Aorta (tissue), 5 donors: ENCODE measurements around the gene PILRB. TPM values are rescaled to one million over a fixed set of nuclear protein-coding genes. Genes with fewer than 3 reads are reported as not detected.
"Not testable (repeated sequence)": the region's sequence is repeated elsewhere in the genome, so short reads cannot be mapped to it uniquely, and the experiment has no call there.

ENCODE experiments used
- ATAC-seq: fragments of 200-7000 bp; cut with Tn5 transposase; one replicate; pipeline ENCODE4 v1.9.1; 2022; ENCODE audit warnings: moderate library complexity; ENCODE audit not compliant: low FRiP score
- DNase-seq, 2 donors: peaks; one replicate each; pipeline ENCODE4 v3.0.0-alpha.2; 2020
- H3K27ac ChIP-seq, 2 donors: one replicate each; pipeline ENCODE4 v1.5.1; 2013; ENCODE audit warnings: low read length in 2 of 2, mild to moderate bottlenecking in 2 of 2, moderate library complexity in 2 of 2, control low read depth in 1 of 2, inconsistent platforms in 1 of 2, low read depth in 1 of 2
- H3K27me3 ChIP-seq, 2 donors: one replicate each; pipeline ENCODE4 v1.6.1; 2013; ENCODE audit warnings: control low read depth in 1 of 2, low read length in 1 of 2, mild to moderate bottlenecking in 1 of 2, moderate library complexity in 1 of 2; ENCODE audit not compliant: insufficient read depth in 2 of 2, control insufficient read depth in 1 of 2
- H3K36me3 ChIP-seq, 2 donors: one replicate each; pipeline ENCODE4 v1.6.1; 2013; ENCODE audit warnings: control low read depth in 1 of 2, low read length in 1 of 2, mild to moderate bottlenecking in 1 of 2; ENCODE audit not compliant: insufficient read depth in 2 of 2, control insufficient read depth in 1 of 2
- H3K4me1 ChIP-seq, 2 donors: one replicate each; pipeline ENCODE4 v1.6.1; 2013; ENCODE audit warnings: low read length in 2 of 2, control low read depth in 1 of 2, mild to moderate bottlenecking in 1 of 2, moderate library complexity in 1 of 2; ENCODE audit not compliant: insufficient read depth in 2 of 2, control insufficient read depth in 1 of 2
- H3K4me3 ChIP-seq, 2 donors: one replicate each; pipeline ENCODE4 v1.5.1; 2013; ENCODE audit warnings: low read length in 2 of 2, control low read depth in 1 of 2, mild to moderate bottlenecking in 1 of 2
- H3K9me3 ChIP-seq: one replicate; pipeline ENCODE4 v1.6.1; 2013; ENCODE audit warnings: mild to moderate bottlenecking, low read length; ENCODE audit not compliant: control insufficient read depth
- WGBS, 2 donors: extraction: QIAGEN DNeasy Blood & Tissue Kit; methylation state at CpG; one replicate each; pipeline ENCODE4 v1.1.7; 2013; 5-methylcytosine and 5-hydroxymethylcytosine counted together
- intact Hi-C, 2 donors: fragments of 100-400 bp; cut with DNase I; formaldehyde crosslinking; loops; one replicate each; pipeline versions ENCODE4 v1.14.2 to v1.15.0; 2022
- polyA plus RNA-seq, 2 donors: library from polyadenylated mRNA; stranded (reverse); fragments of 200-250 nt; gene quantifications; one replicate each; pipeline ENCODE4 v1.2.3, GENCODE V29; 2013
- total RNA-seq, 2 donors: library from RNA; stranded (reverse); fragmentation: NEBNext Ultra II Directional; extraction: Animal tissue kit (Norgen Biotek cat#: 25700); gene quantifications; one replicate each; pipeline ENCODE4 v1.2.1, GENCODE V29; 2021
- donor health status: healthy with polysubstance abuse.
- donor health status: Bipolar disorder and iron deficiency.
- donor health status: DM: no; HTN: no; CAD: no.
- donor health status: DM: no; HTN: no; CAD: no.
- donor health status: DM: yes; HTN: yes; CAD: no.

The PILRB gene
- total and polyA plus RNA-seq, 4 donors, result 13.9 to 186 (median 40.9) TPM

DNA sequence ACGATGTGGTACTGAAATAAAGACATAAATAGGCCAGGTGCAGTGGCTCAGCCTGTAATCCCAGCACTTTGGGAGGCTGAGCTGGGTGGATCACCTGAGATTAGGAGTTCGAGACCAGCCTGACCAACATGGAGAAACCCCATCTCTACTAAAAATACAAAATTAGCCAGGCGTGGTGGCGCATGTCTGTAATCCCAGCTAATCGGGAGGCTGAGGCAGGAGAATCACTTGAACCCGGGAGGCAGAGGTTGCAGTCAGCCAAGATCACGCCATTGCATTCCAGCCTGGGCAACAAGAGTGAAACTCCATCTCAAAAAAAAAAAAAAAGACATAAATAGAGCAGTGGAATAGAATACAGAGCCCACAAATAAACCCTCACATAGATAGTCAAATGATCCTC, 5.9 kb downstream of the PILRB start:
- H3K27ac ChIP-seq, H3K36me3 ChIP-seq, ATAC-seq, H3K4me1 ChIP-seq, DNase-seq, H3K9me3 ChIP-seq, intact Hi-C loops, H3K4me3 ChIP-seq, H3K27me3 ChIP-seq: not testable (repeated sequence)
- 97 to 98% methylated on average over 7 of the region's 7 CpGs for whole genome bisulfite sequencing, 2 donors

DNA sequence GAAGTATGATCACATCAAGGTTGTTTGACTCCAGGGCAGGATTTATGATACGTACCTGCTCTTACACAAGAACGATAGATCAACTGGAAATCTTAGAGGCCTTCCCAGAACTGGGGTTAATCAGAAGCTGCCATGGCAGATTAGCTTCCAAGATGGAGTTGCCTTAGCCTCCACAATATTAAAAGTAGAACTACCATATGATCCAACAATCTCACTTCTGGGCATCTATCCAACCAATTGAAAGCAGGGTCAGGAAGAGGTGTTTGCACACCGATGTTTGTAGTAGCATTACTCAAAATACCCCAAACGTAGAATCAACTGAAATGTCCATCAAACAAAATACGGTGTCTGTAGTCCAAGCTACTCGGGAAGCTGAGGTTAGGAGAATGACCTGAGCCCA, 6.6 kb downstream of the PILRB start:
- 90 to 91% methylated on average over 6 of the region's 6 CpGs for WGBS, 2 donors
- H3K36me3 ChIP-seq, result peaks cover under 1 to 7% of the 10 kb centered on the region in 2 donors

GRCh38 chr7:100365998-100366367, 8.1 kb downstream of the PILRB start:
- ATAC-seq, DNase-seq, H3K4me1 ChIP-seq, H3K9me3 ChIP-seq, H3K27ac ChIP-seq, H3K27me3 ChIP-seq, H3K4me3 ChIP-seq, H3K36me3 ChIP-seq, intact Hi-C loops: not testable (repeated sequence)
- 96% methylated on average over 7 of the region's 7 CpGs for WGBS, 2 donors

More for the DNA sequence above, 6.6 kb downstream of the PILRB start:
- no peaks in the 10 kb centered on the region for H3K4me1 ChIP-seq
- DNase-seq (no peak), ATAC-seq (no peak)
- no peaks in the 10 kb centered on the region for H3K27me3 ChIP-seq
- H3K4me3 ChIP-seq, result no peak overlapping the region
- no peak overlapping the region for H3K27ac ChIP-seq
- intact Hi-C loops, result no loop called here
- H3K9me3 ChIP-seq, result no peaks in the 10 kb centered on the region

DNA sequence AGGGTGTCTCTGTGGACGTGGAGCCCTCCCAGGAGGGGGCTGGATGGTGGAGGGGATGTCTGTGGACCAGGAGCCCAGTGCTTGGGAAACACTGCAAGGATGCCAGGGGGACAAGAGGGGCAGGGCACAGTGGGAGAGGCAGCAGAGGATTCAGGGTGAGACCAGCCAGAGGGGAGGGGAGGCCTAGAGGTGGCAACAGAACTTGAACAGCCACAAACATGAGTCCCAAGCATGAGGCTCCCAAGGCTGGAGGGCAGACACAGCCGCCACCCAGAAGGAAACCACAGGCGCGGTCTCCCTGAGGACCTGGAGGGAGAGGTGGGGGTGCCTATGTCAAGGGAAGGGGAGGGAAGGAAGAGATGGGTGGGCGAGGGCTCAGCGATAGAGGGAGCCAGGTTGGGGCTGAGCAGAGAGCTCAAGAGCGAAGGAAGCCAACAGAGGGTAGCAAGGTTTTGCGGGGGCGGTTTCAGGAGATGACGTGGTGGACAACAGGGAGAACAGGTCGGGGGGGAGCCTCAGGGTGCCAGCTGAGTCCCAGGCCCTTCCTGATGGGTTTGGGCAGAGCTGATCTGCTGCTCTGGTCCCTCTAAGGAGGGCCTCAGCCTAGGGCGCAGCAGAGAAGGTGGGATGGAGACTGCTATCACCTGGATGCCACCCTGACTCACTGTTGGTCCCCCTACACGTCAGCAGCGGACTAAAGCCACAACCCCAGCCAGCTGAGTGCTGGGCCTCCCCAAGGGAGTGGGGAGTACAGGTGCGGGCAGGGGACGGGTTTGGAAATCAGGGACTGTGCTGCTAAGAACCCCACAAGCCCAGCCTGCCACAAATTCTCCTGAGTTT, 8.7 kb downstream of the PILRB start:
- WGBS, 2 donors, result 89 to 92% methylated on average over 16 of the region's 16 CpGs
- no peak for ATAC-seq
- H3K36me3 ChIP-seq, result peaks cover 0 to 5% of the 10 kb centered on the region in 2 donors
- intact Hi-C loops, result no loop called here
- no peaks in the 10 kb centered on the region for H3K9me3 ChIP-seq
- no peaks in the 10 kb centered on the region for H3K27me3 ChIP-seq
- H3K4me1 ChIP-seq, result no peaks in the 10 kb centered on the region
- peak in 1 of 2 donors; percentile 57 for DNase-seq
- no peak overlapping the region for H3K4me3 ChIP-seq
- H3K27ac ChIP-seq, result no peak overlapping the region

DNA sequence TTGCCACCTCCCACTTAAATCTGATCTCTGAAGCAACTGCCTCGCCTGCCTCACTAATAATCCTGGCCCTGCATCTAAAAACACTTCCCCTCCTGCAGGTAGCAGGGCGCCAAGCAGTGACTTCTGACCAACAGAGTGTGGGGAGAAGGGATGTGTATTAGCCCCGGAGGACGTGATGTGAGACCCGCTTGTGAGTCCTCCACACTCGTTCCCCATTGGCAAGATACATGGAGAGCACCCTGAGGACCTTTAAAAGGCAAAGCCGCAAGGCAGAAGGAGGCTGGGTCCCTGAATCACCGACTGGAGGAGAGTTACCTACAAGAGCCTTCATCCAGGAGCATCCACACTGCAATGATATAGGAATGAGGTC, 9.3 kb downstream of the PILRB start:
- Histone ChIP-seq H3K27ac (no peak overlapping the region), H3K4me1 (no peaks in the 10 kb centered on the region)

DNA sequence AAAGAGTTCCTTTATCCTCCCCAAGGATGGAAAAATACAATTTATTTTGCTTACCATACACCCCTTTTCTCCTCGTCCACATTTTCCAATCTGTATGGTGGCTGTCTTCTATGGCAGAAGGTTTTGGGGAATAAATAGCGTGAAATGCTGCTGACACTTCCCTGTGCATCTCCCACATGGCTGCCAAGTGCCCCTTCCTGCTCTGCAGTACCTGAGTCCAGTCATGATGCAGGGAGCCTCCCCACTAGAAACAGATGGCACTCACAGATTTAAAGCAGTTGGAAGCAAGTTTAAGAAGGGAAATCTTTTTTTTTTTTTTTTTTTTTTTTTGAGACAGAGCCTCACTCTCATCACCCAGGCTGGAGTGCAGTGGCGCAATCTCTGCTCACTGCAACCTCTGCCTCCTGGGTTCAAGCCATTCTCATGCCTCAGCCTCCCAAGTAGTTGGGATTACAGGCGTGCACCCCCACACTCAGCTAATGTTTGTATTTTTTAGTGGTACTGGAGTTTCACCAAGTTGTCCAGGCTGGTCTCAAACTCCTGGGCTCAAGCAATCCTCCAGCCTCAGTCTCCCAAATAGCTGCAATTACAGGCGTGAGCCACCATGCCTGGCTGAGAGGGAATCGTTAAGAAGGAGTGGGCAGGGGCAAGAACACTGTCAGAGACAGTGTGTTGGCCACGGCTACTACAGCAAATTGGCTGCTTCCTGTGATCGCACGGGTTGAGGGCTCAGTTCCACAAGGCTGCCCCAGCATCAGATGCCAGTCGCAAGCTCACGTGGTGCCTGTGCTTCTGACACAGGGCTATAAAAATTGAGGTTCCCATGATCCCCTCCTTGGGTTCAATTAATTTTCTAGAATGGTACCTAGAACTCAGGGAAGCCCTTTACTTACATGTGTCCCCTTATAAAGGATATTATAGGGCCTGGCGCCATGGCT, 10.0 kb downstream of the PILRB start:
- peak; percentile 69 to 79 for DNase-seq
- intact Hi-C loops, result no loop called here
- Histone ChIP-seq H3K27me3 (no peaks in the 10 kb centered on the region), H3K27ac (no peak overlapping the region), H3K36me3 (no peaks in the 10 kb centered on the region), H3K4me1 (no peaks in the 10 kb centered on the region), H3K9me3 (no peaks in the 10 kb centered on the region), H3K4me3 (no peak overlapping the region)
- 86 to 90% methylated on average over 12 of the region's 12 CpGs for WGBS, 2 donors
- ATAC-seq, result no peak

More for the DNA sequence above, 9.3 kb downstream of the PILRB start:
- intact Hi-C loops, result no loop called here
- no peaks in the 10 kb centered on the region for H3K27me3 ChIP-seq
- DNase-seq, result peak in 1 of 2 donors; percentile 39
- H3K4me3 ChIP-seq, result no peak overlapping the region
- no peaks in the 10 kb centered on the region for H3K36me3 ChIP-seq
- no peak for ATAC-seq
- WGBS, 2 donors, result 93 to 95% methylated on average over 8 of the region's 8 CpGs
- no peaks in the 10 kb centered on the region for H3K9me3 ChIP-seq

- intact Hi-C loops, result no loop called here
- no peak overlapping the region for H3K27ac ChIP-seq
- WGBS, 2 donors, result 63 to 72% methylated on average over 6 of the region's 6 CpGs
- H3K36me3 ChIP-seq, result no peaks in the 10 kb centered on the region
- no peaks in the 10 kb centered on the region for H3K27me3 ChIP-seq
- ATAC-seq, result peak; percentile 66
- no peaks in the 10 kb centered on the region for H3K4me1 ChIP-seq
- H3K4me3 ChIP-seq, result no peak overlapping the region
- DNase-seq, result peak; percentile 76 to 90
- H3K9me3 ChIP-seq, result no peaks in the 10 kb centered on the region
These were observed 11.2 kb downstream of the PILRB start for GRCh38 chr7:100369105-100369504.

- Histone ChIP-seq H3K4me3 (no peak overlapping the region), H3K36me3 (no peaks in the 10 kb centered on the region), H3K27me3 (no peaks in the 10 kb centered on the region), H3K27ac (no peak overlapping the region), H3K4me1 (no peaks in the 10 kb centered on the region), H3K9me3 (no peaks in the 10 kb centered on the region)
- WGBS, 2 donors, result 10 to 19% methylated on average over 4 of the region's 4 CpGs
- intact Hi-C loops, result no loop called here
- ATAC-seq (no peak), DNase-seq (peak in 1 of 2 donors; percentile 24)
These were observed 12.4 kb downstream of the PILRB start for GRCh38 chr7:100370303-100370702.
